PC-3 (cell line): ENCODE measurements around the gene CAPN10. TPM values are rescaled to one million over a fixed set of nuclear protein-coding genes. Genes with fewer than 3 reads are reported as not detected.

Experiments used
- ATAC-seq: fragments of 200-7000 bp; cut with Tn5 transposase; 2 replicates; pipeline ENCODE4 v1.9.1; 2020; ENCODE audit warnings: mild to moderate bottlenecking, moderate library complexity
- BruUV-seq: library from RNA; stranded (reverse); fragments of 400-500 nt; replicated peaks from 2 replicates; lab custom pipeline; 2021; lab: Mats Ljungman, UMichigan
- CTCF ChIA-PET: fragments of 300-600 bp; sonication (Branson Sonifier 250); formaldehyde crosslinking; loops from one replicate; lab custom pipeline; 2022; ENCODE audit warnings: antibody characterized with exemption; lab: Charles Lee
- POLR2A ChIA-PET: fragments of 300-600 bp; sonication (Branson Sonifier 250); formaldehyde crosslinking; loops from one replicate; lab custom pipeline; 2022; ENCODE audit warnings: antibody characterized with exemption; ENCODE audit not compliant: unreplicated experiment; lab: Charles Lee
- DNase-seq: peaks from one replicate; pipeline ENCODE4 v3.0.0-alpha.2; 2015
- H2AFZ ChIP-seq: fragments of 300-600 bp; sonication (generic); 2 replicates; pipeline ENCODE4 v1.6.0; 2016; ENCODE audit warnings: antibody characterized with exemption, low read length
- H3F3A ChIP-seq: fragments of 300-600 bp; sonication (generic); one replicate; pipeline ENCODE4 v1.6.0; 2017; ENCODE audit warnings: antibody characterized with exemption, low read length, control low read depth, mild to moderate bottlenecking; ENCODE audit not compliant: unreplicated experiment
- H3K27ac ChIP-seq: fragments of 300-600 bp; sonication (generic); 2 replicates; pipeline ENCODE4 v1.5.1; 2016; ENCODE audit warnings: mild to moderate bottlenecking, low read length
- H3K27me3 ChIP-seq: fragments of 300-600 bp; sonication (generic); 2 replicates; pipeline ENCODE4 v1.6.1; 2016; ENCODE audit warnings: low read length, mixed read lengths
- H3K36me3 ChIP-seq: fragments of 300-600 bp; sonication (generic); 2 replicates; pipeline ENCODE4 v1.6.1; 2016; ENCODE audit warnings: low read depth, mixed run types, low read length, mixed read lengths
- H3K4me1 ChIP-seq: fragments of 300-600 bp; sonication (generic); 2 replicates; pipeline ENCODE4 v1.5.1; 2016; ENCODE audit warnings: low read length; ENCODE audit not compliant: insufficient read depth
- H3K4me2 ChIP-seq: fragments of 300-600 bp; sonication (generic); 2 replicates; pipeline ENCODE4 v1.6.0; 2016; ENCODE audit warnings: low read length
- H3K4me3 ChIP-seq: fragments of 300-600 bp; sonication (generic); 2 replicates; pipeline ENCODE4 v1.5.1; 2016; ENCODE audit warnings: mild to moderate bottlenecking, low read length, mixed read lengths
- H3K79me2 ChIP-seq: fragments of 300-600 bp; sonication (generic); 2 replicates; pipeline ENCODE4 v1.6.1; 2017; ENCODE audit warnings: low read length, mixed read lengths
- H3K9ac ChIP-seq: fragments of 300-600 bp; sonication (generic); 2 replicates; pipeline ENCODE4 v1.6.0; 2016; ENCODE audit warnings: mild to moderate bottlenecking, low read length
- H3K9me2 ChIP-seq: fragments of 300-600 bp; sonication (generic); replicated peaks from 2 replicates; pipeline ENCODE4 v1.6.1; 2016; ENCODE audit warnings: mixed run types, low read length, mixed read lengths
- H3K9me3 ChIP-seq: fragments of 300-600 bp; sonication (generic); 2 replicates; pipeline ENCODE4 v1.6.1; 2016; ENCODE audit warnings: low read length, mixed read lengths
- H4K20me1 ChIP-seq: fragments of 300-600 bp; sonication (generic); 2 replicates; pipeline ENCODE4 v1.6.1; 2016; ENCODE audit warnings: low read length, mixed read lengths
- CTCF ChIP-seq: fragments of 300-600 bp; sonication (generic); conservative IDR thresholded peaks from 2 replicates; pipeline ENCODE4 v1.5.1; 2017; ENCODE audit warnings: antibody characterized with exemption, low read depth, mild to moderate bottlenecking, low read length
- EZH2 ChIP-seq: fragments of 300-600 bp; sonication (generic); IDR thresholded peaks from one replicate; pipeline ENCODE4 v1.6.1; 2017; ENCODE audit warnings: antibody characterized with exemption, mild to moderate bottlenecking, low read length; ENCODE audit not compliant: unreplicated experiment
- EZH2phosphoT487 ChIP-seq: fragments of 300-600 bp; sonication (generic); IDR thresholded peaks from 2 replicates; pipeline ENCODE4 v1.6.1; 2018; ENCODE audit warnings: mild to moderate bottlenecking, antibody characterized with exemption, low read length, borderline replicate concordance
- intact Hi-C: fragments of 100-400 bp; cut with micrococcal nuclease; formaldehyde crosslinking; loops from 2 replicates; pipeline ENCODE4 v1.9.0; 2023
- total RNA-seq: library from RNA; depleted of rRNA; stranded (reverse); fragments of >200 nt; gene quantifications from 2 replicates; pipeline ENCODE4 v1.2.3, GENCODE V29; 2014

The CAPN10 gene
- total RNA-seq, 1 experiment from 2014 or later, result 32.2 TPM

GRCh38 chr2:240624950-240625621, 38.6 kb downstream of the CAPN10 start, which contains the start of gene GPR35:
Gene GPR35, plus strand, starts transcription at chr2:240625480. Its CDS starts 4,473 bp downstream, at chr2:240629953.
- intact Hi-C loops, result no loop called here
- DNase-seq, result no peak
- no peaks in the 10 kb centered on the region for H3K27me3 ChIP-seq
- no peak within 1 kb of the TSS for H2AFZ ChIP-seq
- H3K4me2 ChIP-seq, result no peak within 1 kb of the TSS
- no peaks in the 10 kb centered on the region for H3K4me1 ChIP-seq
- H3K9me2 ChIP-seq, result no peaks in the 10 kb centered on the region
- H3F3A ChIP-seq, result no peaks in the 10 kb centered on the region
- no TSS peak for BruUV-seq
- CTCF ChIA-PET, result no interaction called here
- POLR2A ChIA-PET, result no interaction called here
- no peaks in the 10 kb centered on the region for H3K9me3 ChIP-seq
- H3K4me3 ChIP-seq, result no peak within 1 kb of the TSS
- TF ChIP-seq CTCF, result no peak
- no peak for TF ChIP-seq EZH2
- no peak for TF ChIP-seq EZH2phosphoT487
- H3K79me2 ChIP-seq, result no peaks in the 10 kb centered on the region
- no peak within 1 kb of the TSS for H3K27ac ChIP-seq
- no peaks in the 10 kb centered on the region for H4K20me1 ChIP-seq
- ATAC-seq, result no peak
- H3K36me3 ChIP-seq, result no peaks in the 10 kb centered on the region
- no peak within 1 kb of the TSS for H3K9ac ChIP-seq

- Histone ChIP-seq H2AFZ (no peak overlapping the region), H3K4me2 (no peak overlapping the region), H3K9me2 (no peaks in the 10 kb centered on the region), H3K9me3 (no peaks in the 10 kb centered on the region), H3K27ac (no peak overlapping the region), H3K36me3 (no peaks in the 10 kb centered on the region), H3K4me1 (no peaks in the 10 kb centered on the region), H3K79me2 (no peaks in the 10 kb centered on the region), H4K20me1 (no peaks in the 10 kb centered on the region), H3K4me3 (no peak overlapping the region), H3F3A (no peaks in the 10 kb centered on the region), H3K27me3 (no peaks in the 10 kb centered on the region), H3K9ac (no peak overlapping the region)
- DNase-seq, result no peak
- ChIA-PET POLR2A (no interaction called here), CTCF (no interaction called here)
- BruUV-seq, result no TSS peak
- intact Hi-C loops, result no loop called here
- no peak for TF ChIP-seq CTCF
- no peak for TF ChIP-seq EZH2phosphoT487
- no peak for TF ChIP-seq EZH2
- ATAC-seq, result no peak
These were observed 40.2 kb downstream of the CAPN10 start for GRCh38 chr2:240626531-240627300.
